Lung microvascular endothelial cell (primary cell): ENCODE results near the gene IGF2BP3. TPM values are rescaled to one million over a fixed set of nuclear protein-coding genes. Genes with fewer than 3 reads are reported as not detected.

Experiments
- DNase-seq, 2 donors: peaks; one replicate each; pipeline versions ENCODE4 v3.0.0 to v3.0.0-alpha.2; 2010; ENCODE audit warnings: low read depth in 2 of 2
- total RNA-seq: library from RNA; depleted of rRNA; stranded (reverse); fragments of >200 nt; gene quantifications from 2 replicates; pipeline ENCODE4 v1.2.1, GENCODE V29; 2014

IGF2BP3 gene
- total RNA-seq, 1 donor from 2014 or later, result 6.0 TPM

- peak in 1 of 2 donors; percentile 58 for DNase-seq
Measured at GRCh38 chr7:23380556-23380955, 89.7 kb downstream of the IGF2BP3 start.

- no peak for DNase-seq
Measured at GRCh38 chr7:23378996-23379395, 91.3 kb downstream of the IGF2BP3 start.

- DNase-seq, result peak; percentile 32 to 86
Measured at GRCh38 chr7:23377134-23377533, 93.2 kb downstream of the IGF2BP3 start.

GRCh38 chr7:23373151-23374004 is 96.9 kb downstream of the IGF2BP3 start:
- peak; percentile 46 to 71 for DNase-seq

GRCh38 chr7:23372611-23373010 is 97.7 kb downstream of the IGF2BP3 start:
- no peak for DNase-seq

- no peak for DNase-seq
Measured at GRCh38 chr7:23371654-23372053, 98.6 kb downstream of the IGF2BP3 start.

GRCh38 chr7:23369695-23370404 is 100.4 kb downstream of the IGF2BP3 start:
- DNase-seq, result no peak

- no peak for DNase-seq
Measured at GRCh38 chr7:23369100-23369499, 101.2 kb downstream of the IGF2BP3 start.

- no peak for DNase-seq
Measured at GRCh38 chr7:23358152-23358674, 112.1 kb downstream of the IGF2BP3 start.

- DNase-seq, result peak; percentile 35 to 71
Measured at GRCh38 chr7:23357190-23358093, 112.8 kb downstream of the IGF2BP3 start.

- no peak for DNase-seq
Measured at GRCh38 chr7:23356726-23357125, 113.6 kb downstream of the IGF2BP3 start.

- no peak for DNase-seq
Measured at GRCh38 chr7:23356168-23356567, 114.1 kb downstream of the IGF2BP3 start.

- no peak for DNase-seq
Measured at GRCh38 chr7:23353172-23353571, 117.1 kb downstream of the IGF2BP3 start.

- no peak for DNase-seq
Measured at GRCh38 chr7:23350466-23350865, 119.8 kb downstream of the IGF2BP3 start.

- DNase-seq, result peak in 1 of 2 donors; percentile 90
Measured at GRCh38 chr7:23349484-23350157, 120.7 kb downstream of the IGF2BP3 start.

- peak; percentile 65 to 90 for DNase-seq
Measured at GRCh38 chr7:23347682-23348180, 122.6 kb downstream of the IGF2BP3 start.

- DNase-seq, result peak in 1 of 2 donors; percentile 48
Measured at GRCh38 chr7:23347033-23347681, 123.1 kb downstream of the IGF2BP3 start.

- DNase-seq, result peak; percentile 44 to 47
Measured at GRCh38 chr7:23346316-23346715, 124.0 kb downstream of the IGF2BP3 start.

- no peak for DNase-seq
Measured at GRCh38 chr7:23345601-23346000, 124.7 kb downstream of the IGF2BP3 start.
